ENCODE results near the gene KHK.
"Not testable (repeated sequence)": the region's sequence is repeated elsewhere in the genome, so short reads cannot be mapped to it uniquely, and the experiment has no call there.

The KHK gene

GRCh38 chr2:27060323-27060722 is 26.2 kb upstream of the KHK start:
- DNase-seq: no peak

- no peak for DNase-seq
These were observed 21.4 kb upstream of the KHK start for GRCh38 chr2:27065128-27065527.

- DNase-seq: no peak
These were observed 19.2 kb upstream of the KHK start for GRCh38 chr2:27067385-27067784.

GRCh38 chr2:27069436-27069835 is 17.1 kb upstream of the KHK start:
- no peak for DNase-seq

GRCh38 chr2:27069961-27070618 is 16.5 kb upstream of the KHK start:
- DNase-seq: no peak

GRCh38 chr2:27070653-27071276 is 15.8 kb upstream of the KHK start:
- no peak for DNase-seq

GRCh38 chr2:27071277-27071989 is 15.1 kb upstream of the KHK start, which contains the start of gene OST4:
Gene OST4 (minus strand): TSS chr2:27071654.
- peak; percentile 70 to 95 for DNase-seq

GRCh38 chr2:27071990-27072830 is 14.4 kb upstream of the KHK start:
- peak; percentile 23 to 52 for DNase-seq

GRCh38 chr2:27072920-27073319 is 13.7 kb upstream of the KHK start:
- DNase-seq: no peak

- no peak for DNase-seq
These were observed 12.8 kb upstream of the KHK start for GRCh38 chr2:27073782-27074181.

GRCh38 chr2:27074738-27075565 is 11.6 kb upstream of the KHK start:
- DNase-seq: peak; percentile 31 to 67

GRCh38 chr2:27075566-27075871 is 11.1 kb upstream of the KHK start:
- not testable (repeated sequence) for DNase-seq

- no peak for DNase-seq
These were observed 10.2 kb upstream of the KHK start for GRCh38 chr2:27076323-27076722.

GRCh38 chr2:27077231-27077630 is 9.3 kb upstream of the KHK start:
- no peak for DNase-seq

- peak; percentile 43 to 86 for DNase-seq
These were observed 8.0 kb upstream of the KHK start, which contains the start of gene EMILIN1 for GRCh38 chr2:27078267-27079194. Gene EMILIN1 (plus strand): TSS chr2:27078615. CDS start chr2:27079066, 451 bp downstream.

- no peak for DNase-seq
These were observed 7.1 kb upstream of the KHK start for GRCh38 chr2:27079233-27080139.

GRCh38 chr2:27080140-27080469 is 6.5 kb upstream of the KHK start:
- no peak for DNase-seq

- DNase-seq: no peak
These were observed 6.0 kb upstream of the KHK start for GRCh38 chr2:27080603-27080936.

GRCh38 chr2:27081984-27082772 is 4.4 kb upstream of the KHK start:
- DNase-seq: no peak

Data from NCI-H446 (cell line).